Effector memory CD8-positive, alpha-beta T cell (primary cell): ENCODE results near the gene USP43.
A peak's percentile ranks its signal among the peaks of the same experiment; 100 is the strongest.
"Not testable (repeated sequence)": the region's sequence is repeated elsewhere in the genome, so short reads cannot be mapped to it uniquely, and the experiment has no call there.

Source experiments
- ATAC-seq: fragments of 150-1000 bp; cut with Tn5 transposase; replicated peaks from 2 replicates; pipeline ENCODE4 v1.10.0; 2021; ENCODE audit warnings: mild to moderate bottlenecking, moderate library complexity
- DNase-seq, 3 experiments: peaks; one replicate each; pipeline ENCODE4 v3.0.0; 2021
- H3K27ac Mint-ChIP-seq, 2 donors: one replicate each; pipeline ENCODE4 v1.8.0; 2022; ENCODE audit warnings: mild to moderate bottlenecking in 2 of 2, mixed read lengths in 2 of 2, moderate library complexity in 2 of 2
- H3K27me3 Mint-ChIP-seq, 2 donors: one replicate each; pipeline ENCODE4 v1.8.0; 2022; ENCODE audit warnings: mixed read lengths in 2 of 2
- H3K36me3 Mint-ChIP-seq: one replicate; pipeline ENCODE4 v1.8.0; 2022; ENCODE audit warnings: mild to moderate bottlenecking, moderate library complexity, mixed read lengths; ENCODE audit not compliant: insufficient read depth
- H3K4me1 Mint-ChIP-seq, 2 donors: one replicate each; pipeline ENCODE4 v1.8.0; 2022; ENCODE audit warnings: low read depth in 2 of 2, mixed read lengths in 2 of 2
- H3K4me3 Mint-ChIP-seq, 2 donors: one replicate each; pipeline ENCODE4 v1.8.0; 2022; ENCODE audit warnings: mild to moderate bottlenecking in 2 of 2, mixed read lengths in 2 of 2, moderate library complexity in 2 of 2
- H3K9me3 Mint-ChIP-seq, 2 donors: one replicate each; pipeline ENCODE4 v1.8.0; 2022; ENCODE audit warnings: mixed read lengths in 2 of 2
- total RNA-seq, 9 experiments: gene quantifications; one replicate each; lab custom pipeline; 2026; lab: John Stamatoyannopoulos, UW

Gene USP43
- 0.12 to 4.1 (median 0.84) reads per million in 9 experiments for total RNA-seq

GRCh38 chr17:9644910-9645751 is at the start of gene USP43:
TSS of gene USP43 (plus strand) at chr17:9645517. CDS start at chr17:9645633, 116 bp downstream.
- DNase-seq (peak in 2 of 3 experiments; percentile 6 to 16), ATAC-seq (peak; percentile 73)
- Mint-ChIP-seq H3K36me3 (peaks cover 4% of the 10 kb centered on the region), H3K4me1 (peaks cover 9 to 12% of the 10 kb centered on the region in 2 donors), H3K9me3 (no peaks in the 10 kb centered on the region), H3K4me3 (peak within 1 kb of the TSS; percentile 79 to 81), H3K27ac (peak within 1 kb of the TSS in 1 of 2 donors; percentile 49), H3K27me3 (peaks cover 45 to 59% of the 10 kb centered on the region in 2 donors)

- H3K4me1 Mint-ChIP-seq, H3K27ac Mint-ChIP-seq, ATAC-seq, H3K9me3 Mint-ChIP-seq, DNase-seq, H3K4me3 Mint-ChIP-seq, H3K36me3 Mint-ChIP-seq: not testable (repeated sequence)
- peaks cover 26 to 41% of the 10 kb centered on the region in 2 donors for H3K27me3 Mint-ChIP-seq
Observed at GRCh38 chr17:9597638-9598037, 47.7 kb upstream of the USP43 start.

GRCh38 chr17:9598661-9599060 is 46.7 kb upstream of the USP43 start:
- Mint-ChIP-seq H3K4me3 (no peak overlapping the region), H3K4me1 (no peaks in the 10 kb centered on the region), H3K9me3 (no peaks in the 10 kb centered on the region), H3K27ac (no peak overlapping the region), H3K27me3 (peaks cover 32 to 46% of the 10 kb centered on the region in 2 donors), H3K36me3 (no peaks in the 10 kb centered on the region)
- no peak for ATAC-seq
- DNase-seq, result no peak

- H3K4me1 Mint-ChIP-seq, H3K9me3 Mint-ChIP-seq, ATAC-seq, H3K27ac Mint-ChIP-seq, H3K4me3 Mint-ChIP-seq, DNase-seq, H3K36me3 Mint-ChIP-seq: not testable (repeated sequence)
- peaks cover 26 to 43% of the 10 kb centered on the region in 2 donors for H3K27me3 Mint-ChIP-seq
Observed at GRCh38 chr17:9604583-9604982, 40.7 kb upstream of the USP43 start.

- Mint-ChIP-seq H3K27ac (no peak overlapping the region), H3K4me3 (no peak overlapping the region), H3K4me1 (no peaks in the 10 kb centered on the region), H3K27me3 (peaks cover 30 to 36% of the 10 kb centered on the region in 2 donors), H3K36me3 (no peaks in the 10 kb centered on the region), H3K9me3 (no peaks in the 10 kb centered on the region)
- ATAC-seq (no peak), DNase-seq (no peak)
Observed at GRCh38 chr17:9606453-9606852, 38.9 kb upstream of the USP43 start.

- not testable (repeated sequence) for H3K4me3 Mint-ChIP-seq, H3K9me3 Mint-ChIP-seq, ATAC-seq, H3K27ac Mint-ChIP-seq, H3K4me1 Mint-ChIP-seq, H3K36me3 Mint-ChIP-seq, DNase-seq
- H3K27me3 Mint-ChIP-seq, result peaks cover 34 to 41% of the 10 kb centered on the region in 2 donors
Observed at GRCh38 chr17:9607058-9607457, 38.3 kb upstream of the USP43 start.

GRCh38 chr17:9611557-9611956 is 33.8 kb upstream of the USP43 start:
- DNase-seq (no peak), ATAC-seq (no peak)
- Mint-ChIP-seq H3K4me1 (no peaks in the 10 kb centered on the region), H3K4me3 (no peak overlapping the region), H3K27me3 (peaks cover 26 to 31% of the 10 kb centered on the region in 2 donors), H3K9me3 (no peaks in the 10 kb centered on the region), H3K27ac (no peak overlapping the region), H3K36me3 (no peaks in the 10 kb centered on the region)

- no peak for DNase-seq
- Mint-ChIP-seq H3K4me3 (no peak overlapping the region), H3K4me1 (no peaks in the 10 kb centered on the region), H3K36me3 (no peaks in the 10 kb centered on the region), H3K9me3 (no peaks in the 10 kb centered on the region), H3K27ac (no peak overlapping the region), H3K27me3 (peaks cover 26 to 31% of the 10 kb centered on the region in 2 donors)
- no peak for ATAC-seq
Observed at GRCh38 chr17:9612006-9612405, 33.3 kb upstream of the USP43 start.

- no peak overlapping the region for H3K4me3 Mint-ChIP-seq
- DNase-seq (no peak), ATAC-seq (no peak)
- H3K9me3 Mint-ChIP-seq, result no peaks in the 10 kb centered on the region
- no peaks in the 10 kb centered on the region for H3K36me3 Mint-ChIP-seq
- no peaks in the 10 kb centered on the region for H3K4me1 Mint-ChIP-seq
- no peak overlapping the region for H3K27ac Mint-ChIP-seq
- H3K27me3 Mint-ChIP-seq, result peaks cover 14 to 31% of the 10 kb centered on the region in 2 donors
Observed at GRCh38 chr17:9615486-9615885, 29.8 kb upstream of the USP43 start.

GRCh38 chr17:9622961-9623360 is 22.4 kb upstream of the USP43 start:
- H3K4me1 Mint-ChIP-seq, result no peaks in the 10 kb centered on the region
- H3K27me3 Mint-ChIP-seq, result peaks cover 12 to 17% of the 10 kb centered on the region in 2 donors
- ATAC-seq, result no peak
- H3K36me3 Mint-ChIP-seq, result no peaks in the 10 kb centered on the region
- no peak overlapping the region for H3K4me3 Mint-ChIP-seq
- H3K27ac Mint-ChIP-seq, result no peak overlapping the region
- no peak for DNase-seq
- H3K9me3 Mint-ChIP-seq, result peaks cover 4 to 11% of the 10 kb centered on the region in 2 donors

- ATAC-seq, result no peak
- Mint-ChIP-seq H3K36me3 (no peaks in the 10 kb centered on the region), H3K9me3 (peaks cover 4 to 11% of the 10 kb centered on the region in 2 donors), H3K27me3 (peaks cover 34 to 40% of the 10 kb centered on the region in 2 donors), H3K27ac (no peak overlapping the region), H3K4me1 (no peaks in the 10 kb centered on the region), H3K4me3 (no peak overlapping the region)
- no peak for DNase-seq
Observed at GRCh38 chr17:9628509-9628908, 16.8 kb upstream of the USP43 start.

- Mint-ChIP-seq H3K27ac (no peak overlapping the region), H3K36me3 (no peaks in the 10 kb centered on the region), H3K9me3 (no peaks in the 10 kb centered on the region), H3K27me3 (peaks cover 43 to 46% of the 10 kb centered on the region in 2 donors), H3K4me3 (no peak overlapping the region), H3K4me1 (no peaks in the 10 kb centered on the region)
- no peak for ATAC-seq
- no peak for DNase-seq
Observed at GRCh38 chr17:9632741-9633140, 12.6 kb upstream of the USP43 start.

- Mint-ChIP-seq H3K27me3 (peaks cover 46 to 51% of the 10 kb centered on the region in 2 donors), H3K9me3 (no peaks in the 10 kb centered on the region), H3K27ac (no peak overlapping the region), H3K4me1 (no peaks in the 10 kb centered on the region), H3K36me3 (no peaks in the 10 kb centered on the region), H3K4me3 (no peak overlapping the region)
- DNase-seq, result no peak
- no peak for ATAC-seq
Observed at GRCh38 chr17:9635340-9635739, 10.0 kb upstream of the USP43 start.

- DNase-seq (no peak), ATAC-seq (no peak)
- Mint-ChIP-seq H3K36me3 (no peaks in the 10 kb centered on the region), H3K4me1 (no peaks in the 10 kb centered on the region), H3K9me3 (no peaks in the 10 kb centered on the region), H3K27me3 (peaks cover 39 to 41% of the 10 kb centered on the region in 2 donors), H3K4me3 (no peak overlapping the region), H3K27ac (no peak overlapping the region)
Observed at GRCh38 chr17:9636501-9636900, 8.8 kb upstream of the USP43 start.
